PC-3 (cell line): Measurements from ENCODE around the gene MSI1. TPM values are rescaled to one million over a fixed set of nuclear protein-coding genes. Genes with fewer than 3 reads are reported as not detected.

Experiments used
- ATAC-seq: fragments of 200-7000 bp; cut with Tn5 transposase; 2 replicates; pipeline ENCODE4 v1.9.1; 2020; ENCODE audit warnings: mild to moderate bottlenecking, moderate library complexity
- BruUV-seq: library from RNA; stranded (reverse); fragments of 400-500 nt; replicated peaks from 2 replicates; lab custom pipeline; 2021; lab: Mats Ljungman, UMichigan
- CTCF ChIA-PET: fragments of 300-600 bp; sonication (Branson Sonifier 250); formaldehyde crosslinking; loops from one replicate; lab custom pipeline; 2022; ENCODE audit warnings: antibody characterized with exemption; lab: Charles Lee
- POLR2A ChIA-PET: fragments of 300-600 bp; sonication (Branson Sonifier 250); formaldehyde crosslinking; loops from one replicate; lab custom pipeline; 2022; ENCODE audit warnings: antibody characterized with exemption; ENCODE audit not compliant: unreplicated experiment; lab: Charles Lee
- DNase-seq: peaks from one replicate; pipeline ENCODE4 v3.0.0-alpha.2; 2015
- H2AFZ ChIP-seq: fragments of 300-600 bp; sonication (generic); 2 replicates; pipeline ENCODE4 v1.6.0; 2016; ENCODE audit warnings: antibody characterized with exemption, low read length
- H3F3A ChIP-seq: fragments of 300-600 bp; sonication (generic); one replicate; pipeline ENCODE4 v1.6.0; 2017; ENCODE audit warnings: antibody characterized with exemption, low read length, control low read depth, mild to moderate bottlenecking; ENCODE audit not compliant: unreplicated experiment
- H3K27ac ChIP-seq: fragments of 300-600 bp; sonication (generic); 2 replicates; pipeline ENCODE4 v1.5.1; 2016; ENCODE audit warnings: mild to moderate bottlenecking, low read length
- H3K27me3 ChIP-seq: fragments of 300-600 bp; sonication (generic); 2 replicates; pipeline ENCODE4 v1.6.1; 2016; ENCODE audit warnings: low read length, mixed read lengths
- H3K36me3 ChIP-seq: fragments of 300-600 bp; sonication (generic); 2 replicates; pipeline ENCODE4 v1.6.1; 2016; ENCODE audit warnings: low read depth, mixed run types, low read length, mixed read lengths
- H3K4me1 ChIP-seq: fragments of 300-600 bp; sonication (generic); 2 replicates; pipeline ENCODE4 v1.5.1; 2016; ENCODE audit warnings: low read length; ENCODE audit not compliant: insufficient read depth
- H3K4me2 ChIP-seq: fragments of 300-600 bp; sonication (generic); 2 replicates; pipeline ENCODE4 v1.6.0; 2016; ENCODE audit warnings: low read length
- H3K4me3 ChIP-seq: fragments of 300-600 bp; sonication (generic); 2 replicates; pipeline ENCODE4 v1.5.1; 2016; ENCODE audit warnings: mild to moderate bottlenecking, low read length, mixed read lengths
- H3K79me2 ChIP-seq: fragments of 300-600 bp; sonication (generic); 2 replicates; pipeline ENCODE4 v1.6.1; 2017; ENCODE audit warnings: low read length, mixed read lengths
- H3K9ac ChIP-seq: fragments of 300-600 bp; sonication (generic); 2 replicates; pipeline ENCODE4 v1.6.0; 2016; ENCODE audit warnings: mild to moderate bottlenecking, low read length
- H3K9me2 ChIP-seq: fragments of 300-600 bp; sonication (generic); replicated peaks from 2 replicates; pipeline ENCODE4 v1.6.1; 2016; ENCODE audit warnings: mixed run types, low read length, mixed read lengths
- H3K9me3 ChIP-seq: fragments of 300-600 bp; sonication (generic); 2 replicates; pipeline ENCODE4 v1.6.1; 2016; ENCODE audit warnings: low read length, mixed read lengths
- H4K20me1 ChIP-seq: fragments of 300-600 bp; sonication (generic); 2 replicates; pipeline ENCODE4 v1.6.1; 2016; ENCODE audit warnings: low read length, mixed read lengths
- CTCF ChIP-seq: fragments of 300-600 bp; sonication (generic); conservative IDR thresholded peaks from 2 replicates; pipeline ENCODE4 v1.5.1; 2017; ENCODE audit warnings: antibody characterized with exemption, low read depth, mild to moderate bottlenecking, low read length
- EZH2 ChIP-seq: fragments of 300-600 bp; sonication (generic); IDR thresholded peaks from one replicate; pipeline ENCODE4 v1.6.1; 2017; ENCODE audit warnings: antibody characterized with exemption, mild to moderate bottlenecking, low read length; ENCODE audit not compliant: unreplicated experiment
- EZH2phosphoT487 ChIP-seq: fragments of 300-600 bp; sonication (generic); IDR thresholded peaks from 2 replicates; pipeline ENCODE4 v1.6.1; 2018; ENCODE audit warnings: mild to moderate bottlenecking, antibody characterized with exemption, low read length, borderline replicate concordance
- intact Hi-C: fragments of 100-400 bp; cut with micrococcal nuclease; formaldehyde crosslinking; loops from 2 replicates; pipeline ENCODE4 v1.9.0; 2023
- total RNA-seq: library from RNA; depleted of rRNA; stranded (reverse); fragments of >200 nt; gene quantifications from 2 replicates; pipeline ENCODE4 v1.2.3, GENCODE V29; 2014

MSI1 gene
- total RNA-seq, 1 experiment from 2014 or later = not detected

GRCh38 chr12:120324841-120325417 lies 44.0 kb downstream of the MSI1 start:
- Histone ChIP-seq H4K20me1 (no peaks in the 10 kb centered on the region), H3K79me2 (no peaks in the 10 kb centered on the region), H3K27me3 (no peaks in the 10 kb centered on the region), H3K4me2 (peak overlapping the region; percentile 91), H3K9me3 (no peaks in the 10 kb centered on the region), H2AFZ (peak overlapping the region; percentile 98), H3K9me2 (no peaks in the 10 kb centered on the region), H3F3A (no peaks in the 10 kb centered on the region), H3K4me1 (no peaks in the 10 kb centered on the region), H3K36me3 (no peaks in the 10 kb centered on the region), H3K9ac (no peak overlapping the region), H3K4me3 (peak overlapping the region; percentile 72; the same call in 1 of the 2 replicates), H3K27ac (no peak overlapping the region)
- no peak for TF ChIP-seq CTCF
- CTCF ChIA-PET = no interaction called here
- DNase-seq (no peak), ATAC-seq (no peak)
- no TSS peak for BruUV-seq
- POLR2A ChIA-PET = interaction anchor here (0.6 kb wide), 1 partner anchor 32 kb away, joined by 4 read pairs; the partner anchor contains the start of gene RNU4-1
- intact Hi-C loops = loop anchor here (1.0 kb wide), 1 partner anchor 105 kb away; no protein-coding TSS in a partner anchor

GRCh38 chr12:120323772-120324171 lies 45.2 kb downstream of the MSI1 start:
- H3K4me1 ChIP-seq = no peaks in the 10 kb centered on the region
- no peak overlapping the region for H3K4me3 ChIP-seq
- no TSS peak for BruUV-seq
- no peak for TF ChIP-seq EZH2
- no peak for TF ChIP-seq EZH2phosphoT487
- TF ChIP-seq CTCF = no peak
- DNase-seq (no peak), ATAC-seq (no peak)
- no peak overlapping the region for H2AFZ ChIP-seq
- no peak overlapping the region for H3K9ac ChIP-seq
- no peak overlapping the region for H3K27ac ChIP-seq
- no peaks in the 10 kb centered on the region for H3F3A ChIP-seq
- no peaks in the 10 kb centered on the region for H3K9me3 ChIP-seq
- ChIA-PET POLR2A (no interaction called here), CTCF (no interaction called here)
- H3K27me3 ChIP-seq = no peaks in the 10 kb centered on the region
- no peak overlapping the region for H3K4me2 ChIP-seq
- H4K20me1 ChIP-seq = no peaks in the 10 kb centered on the region
- H3K9me2 ChIP-seq = no peaks in the 10 kb centered on the region
- H3K36me3 ChIP-seq = no peaks in the 10 kb centered on the region
- H3K79me2 ChIP-seq = no peaks in the 10 kb centered on the region
- intact Hi-C loops = no loop called here

- Histone ChIP-seq H2AFZ (peak overlapping the region; percentile 51; the same call in 1 of the 2 replicates), H3K9me3 (no peaks in the 10 kb centered on the region), H3K79me2 (peaks cover 6% of the 10 kb centered on the region), H3K4me3 (no peak overlapping the region), H3K27me3 (no peaks in the 10 kb centered on the region), H3F3A (no peaks in the 10 kb centered on the region), H3K36me3 (no peaks in the 10 kb centered on the region), H4K20me1 (no peaks in the 10 kb centered on the region), H3K9me2 (no peaks in the 10 kb centered on the region), H3K4me2 (no peak overlapping the region), H3K9ac (no peak overlapping the region), H3K27ac (no peak overlapping the region), H3K4me1 (peaks cover 11% of the 10 kb centered on the region)
- POLR2A ChIA-PET = no interaction called here
- no TSS peak for BruUV-seq
- CTCF ChIA-PET = interaction anchor here (0.5 kb wide), 1 partner anchor 25 kb away, joined by 5 read pairs; no protein-coding TSS in a partner anchor
- DNase-seq = no peak
- no peak for ATAC-seq
- intact Hi-C loops = no loop called here
- TF ChIP-seq EZH2 (no peak), CTCF (no peak), EZH2phosphoT487 (no peak)
Measured at GRCh38 chr12:120321382-120322202, 47.4 kb downstream of the MSI1 start.
